CD4-positive, alpha-beta T cell treated with Interleukin-1 beta for 1 hour (primary cell): Measurements from ENCODE around the gene TP63.

Experiments used
- DNase-seq, 2 donors: peaks; one replicate each; pipeline ENCODE4 v3.0.0-alpha.2; 2020 to 2022

The TP63 gene

GRCh38 chr3:189896533-189896932 is 265.3 kb downstream of the TP63 start:
- no peak for DNase-seq

- no peak for DNase-seq
Measured at GRCh38 chr3:189897406-189897805, 266.2 kb downstream of the TP63 start.

GRCh38 chr3:189898559-189899153 is 267.5 kb downstream of the TP63 start:
- DNase-seq = no peak

- DNase-seq = no peak
Measured at GRCh38 chr3:189899186-189899585, 268.0 kb downstream of the TP63 start.

GRCh38 chr3:189900578-189900977 is 269.4 kb downstream of the TP63 start:
- no peak for DNase-seq

GRCh38 chr3:189901481-189901880 is 270.3 kb downstream of the TP63 start:
- no peak for DNase-seq

- no peak for DNase-seq
Measured at GRCh38 chr3:189902230-189903186, 271.3 kb downstream of the TP63 start.

GRCh38 chr3:189903562-189904250 is 272.5 kb downstream of the TP63 start:
- no peak for DNase-seq

- no peak for DNase-seq
Measured at GRCh38 chr3:189907803-189908202, 276.6 kb downstream of the TP63 start.

- DNase-seq = no peak
Measured at GRCh38 chr3:189908646-189909045, 277.5 kb downstream of the TP63 start.

GRCh38 chr3:189909139-189909538 is 277.9 kb downstream of the TP63 start:
- DNase-seq = no peak

GRCh38 chr3:189909573-189909972 is 278.4 kb downstream of the TP63 start:
- DNase-seq = no peak

GRCh38 chr3:189911001-189911400 is 279.8 kb downstream of the TP63 start:
- no peak for DNase-seq

- no peak for DNase-seq
Measured at GRCh38 chr3:189914799-189915198, 283.6 kb downstream of the TP63 start.

GRCh38 chr3:189921770-189922169 is 290.6 kb downstream of the TP63 start:
- no peak for DNase-seq

- no peak for DNase-seq
Measured at GRCh38 chr3:189927975-189928895, 297.0 kb downstream of the TP63 start.

GRCh38 chr3:189936201-189936945 is 305.2 kb downstream of the TP63 start:
- no peak for DNase-seq

- DNase-seq = no peak
Measured at GRCh38 chr3:189937302-189938127, 306.3 kb downstream of the TP63 start.

GRCh38 chr3:189941125-189941524 is 309.9 kb downstream of the TP63 start:
- DNase-seq = no peak

- DNase-seq = no peak
Measured at GRCh38 chr3:189941679-189942078, 310.5 kb downstream of the TP63 start.

- DNase-seq = no peak
Measured at GRCh38 chr3:189942948-189943347, 311.8 kb downstream of the TP63 start.
